Measurements from ENCODE around the gene PDK3.

- TF ChIP-seq CTCF (conservative IDR thresholded peaks at IDR 0.05; ENCODE audit: low read depth, low read length) (peak; percentile 49), EZH2 (IDR thresholded peaks at IDR 0.05; ENCODE audit: low read length, unreplicated experiment) (no peak)
Measured at GRCh38 chrX:24498181-24498580, 33.1 kb downstream of the PDK3 start.
